MM.1S (cell line): ENCODE data around the gene SUSD1.

Source experiments
- CTCF ChIP-seq: fragments of 300-600 bp; sonication (generic); IDR thresholded peaks from 2 replicates; pipeline ENCODE4 v1.5.1; 2016; ENCODE audit warnings: antibody characterized with exemption, low read length, mixed read lengths
- EZH2 ChIP-seq: fragments of 300-600 bp; sonication (generic); optimal IDR thresholded peaks from 2 replicates; pipeline ENCODE3; 2017; ENCODE audit warnings: low read depth, mild to moderate bottlenecking, antibody characterized with exemption, low read length, mixed read lengths
- EZH2phosphoT487 ChIP-seq: fragments of 300-600 bp; sonication (generic); IDR thresholded peaks from 2 replicates; pipeline ENCODE4 v1.6.1; 2018; ENCODE audit warnings: antibody characterized with exemption, low read length

GRCh38 chr9:112193572-112194288, 18.6 kb upstream of the SUSD1 start:
- TF ChIP-seq CTCF (no peak), EZH2 (no peak), EZH2phosphoT487 (no peak)
